ENCODE data around the gene RPGR.
A peak's percentile ranks its signal among the peaks of the same experiment; 100 is the strongest.

GRCh38 chrX:38282049-38282448, 45.3 kb downstream of the RPGR start:
- TF ChIP-seq CTCF (IDR thresholded peaks at IDR 0.05) (peak in 4 of 6 experiments; percentile 5 to 41 (median 31)), POLR2A (IDR thresholded peaks at IDR 0.05) (no peak)

Measured in adrenal gland (tissue), 5 donors.